GM12873 (cell line): ENCODE measurements around the gene WNT5A.

ENCODE experiments used
- TF ChIP-seq, protein P1 (sequence below): IDR thresholded peaks from 2 replicates; pipeline ENCODE4 v1.5.1; 2012; ENCODE audit warnings: low read depth, mild to moderate bottlenecking, moderate library complexity, low read length, control low read depth; ENCODE audit not compliant: insufficient read depth; ENCODE audit errors: missing control alignments

Gene WNT5A

DNA sequence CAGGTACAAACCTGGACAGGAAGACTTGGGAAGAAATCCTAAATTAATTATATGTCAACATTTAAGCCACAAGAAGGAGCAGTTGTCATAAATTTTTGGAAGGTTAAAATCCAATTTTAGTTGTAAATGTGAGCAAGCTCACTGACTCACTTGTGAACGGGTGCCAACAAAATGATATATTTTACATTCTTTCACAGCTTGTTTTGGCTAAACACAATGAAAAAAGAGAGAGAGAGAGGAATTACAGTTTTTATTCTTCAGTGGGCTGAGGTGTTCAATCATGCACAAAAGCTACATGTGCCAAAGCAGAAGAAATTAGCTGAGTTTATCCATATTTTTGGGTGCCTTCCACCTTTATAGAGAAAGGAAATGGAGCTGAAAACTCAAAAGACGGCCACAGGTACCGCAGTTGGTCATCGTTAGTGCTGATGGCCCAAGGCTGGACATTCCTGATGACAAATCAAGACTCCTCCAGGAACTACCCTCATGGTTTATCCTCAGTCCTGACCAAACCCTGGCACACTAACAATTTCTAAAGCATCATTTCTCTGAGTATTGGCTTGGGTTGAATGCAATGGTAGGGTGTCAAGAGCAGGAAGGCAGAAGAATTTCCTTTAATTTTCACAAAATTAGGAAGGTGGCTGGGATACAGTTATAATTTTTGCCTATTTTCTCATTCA is 37.6 kb upstream of the WNT5A start:
- TF ChIP-seq, protein P1, sequence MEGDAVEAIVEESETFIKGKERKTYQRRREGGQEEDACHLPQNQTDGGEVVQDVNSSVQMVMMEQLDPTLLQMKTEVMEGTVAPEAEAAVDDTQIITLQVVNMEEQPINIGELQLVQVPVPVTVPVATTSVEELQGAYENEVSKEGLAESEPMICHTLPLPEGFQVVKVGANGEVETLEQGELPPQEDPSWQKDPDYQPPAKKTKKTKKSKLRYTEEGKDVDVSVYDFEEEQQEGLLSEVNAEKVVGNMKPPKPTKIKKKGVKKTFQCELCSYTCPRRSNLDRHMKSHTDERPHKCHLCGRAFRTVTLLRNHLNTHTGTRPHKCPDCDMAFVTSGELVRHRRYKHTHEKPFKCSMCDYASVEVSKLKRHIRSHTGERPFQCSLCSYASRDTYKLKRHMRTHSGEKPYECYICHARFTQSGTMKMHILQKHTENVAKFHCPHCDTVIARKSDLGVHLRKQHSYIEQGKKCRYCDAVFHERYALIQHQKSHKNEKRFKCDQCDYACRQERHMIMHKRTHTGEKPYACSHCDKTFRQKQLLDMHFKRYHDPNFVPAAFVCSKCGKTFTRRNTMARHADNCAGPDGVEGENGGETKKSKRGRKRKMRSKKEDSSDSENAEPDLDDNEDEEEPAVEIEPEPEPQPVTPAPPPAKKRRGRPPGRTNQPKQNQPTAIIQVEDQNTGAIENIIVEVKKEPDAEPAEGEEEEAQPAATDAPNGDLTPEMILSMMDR: no peak

DNA sequence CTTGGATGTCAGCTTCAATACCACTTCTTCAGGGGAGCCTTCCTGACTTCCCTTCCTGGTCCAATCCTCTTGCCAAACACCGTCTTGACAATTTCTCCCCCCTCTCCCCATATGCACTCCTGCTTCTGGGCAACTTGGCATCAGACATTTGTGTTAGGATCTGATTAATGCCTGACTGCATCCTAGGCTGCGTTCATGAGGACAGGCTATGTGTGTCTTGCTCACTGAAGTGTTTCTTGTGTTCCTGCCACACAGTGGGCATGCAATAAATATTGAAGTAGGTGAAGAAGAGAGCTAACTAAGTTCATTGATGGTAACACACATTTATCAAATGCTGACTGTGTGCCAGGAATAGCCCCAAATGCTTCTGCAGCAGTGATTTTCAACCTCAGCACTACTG is 36.4 kb upstream of the WNT5A start:
- TF ChIP-seq, protein P1: no peak

DNA sequence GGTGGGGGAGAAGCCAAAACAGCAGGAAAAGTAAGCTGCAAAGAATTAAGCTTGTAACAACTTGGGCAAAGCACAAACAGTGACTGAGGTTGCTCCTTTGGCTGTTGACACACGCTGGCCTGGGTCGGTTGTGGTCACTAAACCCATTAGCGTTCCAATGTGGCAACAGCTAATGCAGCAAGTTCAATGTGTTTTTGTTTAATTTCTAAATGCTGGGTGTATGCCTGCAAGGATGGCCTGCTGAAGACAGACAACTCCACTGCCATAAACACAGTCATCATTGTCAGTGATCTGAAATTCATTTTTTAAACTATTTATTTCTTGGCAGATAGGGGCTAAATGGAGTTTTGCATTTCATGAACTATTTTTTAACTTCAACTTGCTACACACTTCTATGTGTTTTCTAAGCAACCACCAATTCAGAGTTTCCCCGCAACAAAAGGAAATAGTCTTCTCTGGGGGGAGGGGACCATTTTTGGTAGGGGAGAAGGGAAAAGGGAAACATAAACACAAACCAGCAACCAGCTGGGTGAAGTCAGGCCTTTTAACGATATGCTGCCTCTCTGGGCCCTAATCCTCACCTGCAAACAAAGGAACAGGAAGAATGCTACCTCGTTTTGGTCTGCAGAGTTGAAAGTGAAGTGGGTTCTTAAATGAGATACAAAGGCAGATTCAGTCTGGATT is 34.8 kb upstream of the WNT5A start:
- TF ChIP-seq, protein P1: no peak

DNA sequence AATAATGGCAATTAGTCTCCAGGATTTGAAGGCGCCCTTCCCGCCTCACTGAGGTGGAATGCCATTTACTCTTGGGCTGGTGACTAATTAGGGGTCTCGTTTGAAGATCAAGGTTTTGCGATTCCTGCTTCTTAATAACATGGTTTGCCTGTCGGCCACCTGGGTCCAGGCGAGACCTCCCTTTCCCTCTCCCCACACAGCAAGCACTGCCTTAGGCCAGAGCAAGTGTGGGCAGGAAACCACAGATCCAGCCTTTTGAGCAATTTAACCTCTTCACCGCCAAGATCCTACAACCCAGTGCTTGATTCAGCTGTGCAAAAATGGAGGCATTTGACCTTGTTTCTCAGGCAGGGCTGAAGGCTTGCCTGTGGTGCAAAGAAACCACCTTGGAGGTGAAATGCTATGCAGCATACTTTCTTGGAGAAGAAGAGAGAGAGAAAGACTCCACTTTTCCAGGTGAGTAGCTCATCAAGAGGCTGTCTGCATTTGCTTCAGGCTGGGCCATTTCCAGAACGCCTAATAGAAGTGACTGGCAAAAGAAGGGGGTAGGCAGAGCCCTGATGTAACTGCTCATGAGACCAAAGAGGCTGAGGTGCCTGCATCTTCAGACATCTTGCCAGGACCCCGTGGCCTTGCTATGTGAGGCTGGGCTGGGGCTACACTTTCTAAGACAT is 34.1 kb upstream of the WNT5A start:
- TF ChIP-seq, protein P1: no peak

DNA sequence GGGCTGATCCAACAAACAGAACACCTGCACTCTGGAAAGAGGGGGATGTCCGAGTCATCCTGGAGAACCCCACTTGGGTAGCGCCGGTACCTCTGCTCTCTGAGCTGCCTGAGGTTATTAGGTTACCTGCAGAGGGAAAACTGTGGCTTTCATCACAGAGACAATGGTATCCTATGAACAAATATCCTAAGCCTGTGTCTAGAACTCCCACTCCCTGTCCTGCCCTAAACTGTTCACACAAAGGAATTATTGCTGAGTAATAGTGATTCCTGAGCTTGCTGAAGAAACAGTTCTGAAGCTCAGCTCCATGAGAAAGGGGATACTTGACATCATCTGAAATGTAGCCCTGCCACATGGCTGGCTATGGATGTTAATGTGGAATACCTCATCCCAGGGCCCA is 31.9 kb upstream of the WNT5A start:
- TF ChIP-seq, protein P1: no peak

DNA sequence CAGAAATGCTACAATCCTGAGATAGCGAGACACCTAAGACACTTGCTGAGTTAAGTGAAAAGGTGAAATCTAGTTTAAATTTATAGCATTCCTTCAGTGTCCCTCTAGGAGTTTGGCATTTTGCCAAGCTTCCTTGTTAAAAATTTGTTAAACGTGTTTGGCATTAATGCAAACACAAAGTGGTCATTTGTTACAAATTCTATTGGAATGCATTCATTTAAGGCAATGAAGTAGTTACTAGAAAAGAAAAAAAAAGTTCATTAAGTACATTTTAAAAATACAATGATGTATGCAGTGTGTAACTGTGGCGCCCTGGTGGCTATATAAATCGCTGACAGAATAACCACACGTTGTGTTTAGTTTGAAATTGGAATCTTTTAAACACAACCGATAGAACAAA is 31.3 kb upstream of the WNT5A start:
- TF ChIP-seq, protein P1: no peak

DNA sequence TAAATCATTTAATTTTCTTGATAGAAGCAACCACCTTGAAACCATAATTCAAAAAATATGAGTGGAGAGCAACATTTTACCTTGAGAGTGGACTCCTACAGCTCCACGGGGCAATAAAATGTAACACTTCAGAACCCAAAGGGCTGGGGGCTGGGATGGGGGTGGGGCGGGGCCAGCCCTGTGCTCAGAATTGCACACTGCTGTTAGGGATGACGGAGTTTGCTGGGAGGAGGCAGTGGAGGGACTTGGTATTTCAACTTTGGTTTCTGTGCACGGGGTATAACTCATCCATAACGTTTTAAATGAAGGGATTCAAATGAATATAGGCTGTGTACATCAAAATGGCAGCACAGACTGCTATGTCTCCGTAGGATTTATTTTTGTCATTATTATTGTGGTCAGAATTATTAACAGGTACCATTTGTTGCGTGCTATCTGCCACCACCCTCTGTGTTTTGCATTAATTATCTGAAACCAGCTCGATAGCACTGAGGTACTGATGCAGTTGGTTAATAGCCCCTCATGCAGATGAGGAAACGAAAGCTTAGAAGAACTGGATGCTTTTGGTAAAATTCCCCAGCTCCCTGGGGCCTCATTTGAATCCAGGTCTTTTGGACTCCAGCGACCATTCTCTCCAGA is 29.4 kb upstream of the WNT5A start:
- TF ChIP-seq, protein P1: no peak
